GM21619 (cell line): ENCODE results near the gene SLC25A29.
"Not testable (repeated sequence)": the region's sequence is repeated elsewhere in the genome, so short reads cannot be mapped to it uniquely, and the experiment has no call there.

Experiments
- ATAC-seq: cut with Tn5 transposase; IDR thresholded peaks from one replicate; pipeline ENCODE4 v1.9.1; 2021; ENCODE audit not compliant: unreplicated experiment

SLC25A29 gene

DNA sequence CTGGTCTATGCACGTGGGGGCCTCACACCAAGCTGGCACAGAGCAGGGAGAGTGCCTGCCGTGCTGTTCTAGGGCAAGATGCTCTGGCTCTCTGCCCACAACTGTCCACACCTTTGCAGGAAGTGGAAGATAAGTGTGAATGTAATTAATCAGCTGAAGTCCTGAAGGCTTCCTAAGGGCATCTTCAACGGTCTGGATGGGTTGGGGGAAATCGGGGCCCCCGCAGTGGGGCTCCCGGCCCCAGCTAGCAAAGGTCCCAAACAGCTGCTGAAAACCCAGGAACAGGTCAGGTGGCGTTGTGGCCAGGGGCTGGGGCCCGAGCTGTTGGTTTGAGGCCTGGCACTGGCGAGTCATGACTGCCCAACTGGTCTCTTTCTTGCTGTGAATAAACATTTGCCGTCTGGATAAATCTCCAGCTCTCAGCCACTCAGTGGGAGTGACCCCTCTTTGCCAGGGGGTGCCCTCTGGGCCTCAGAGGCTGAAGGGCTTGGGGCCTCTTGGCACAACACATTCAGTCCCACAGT lies 6.7 kb upstream of the SLC25A29 start:
- no peak for ATAC-seq

DNA sequence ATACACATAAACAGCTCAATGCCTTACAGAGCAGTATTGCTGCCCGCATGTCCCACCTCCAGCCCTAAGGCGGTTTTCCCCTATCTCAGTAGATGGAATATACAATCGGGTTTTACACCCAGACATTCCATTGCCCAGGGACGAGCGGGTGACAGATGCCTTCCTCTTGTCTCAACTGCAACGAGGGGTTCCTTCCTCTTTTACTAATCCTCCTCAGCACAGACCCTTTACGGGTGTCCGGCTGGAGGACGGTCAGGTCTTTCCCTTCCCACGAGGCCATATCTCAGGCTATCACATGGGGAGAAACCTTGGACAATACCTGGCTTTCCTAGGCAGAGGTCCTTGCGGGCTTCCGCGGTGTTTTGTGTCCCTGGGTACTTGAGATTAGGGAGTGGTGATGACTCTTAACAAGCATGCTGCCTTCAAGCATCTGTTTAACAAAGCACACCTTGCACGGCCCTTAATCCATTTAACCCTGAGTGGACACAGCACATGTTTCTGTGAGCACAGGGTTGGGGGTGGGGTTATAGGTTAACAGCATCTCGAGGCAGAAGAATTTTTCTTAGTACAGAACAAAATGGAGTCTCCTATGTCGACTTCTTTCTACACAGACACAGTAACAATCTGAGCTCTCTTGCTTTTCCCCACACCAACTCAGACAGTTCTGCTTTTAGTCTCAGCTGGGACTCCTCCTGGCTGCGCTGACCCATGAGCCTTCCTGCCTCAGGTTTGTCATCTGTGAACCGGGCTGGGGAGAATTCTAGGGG lies 6.0 kb upstream of the SLC25A29 start:
- not testable (repeated sequence) for ATAC-seq

DNA sequence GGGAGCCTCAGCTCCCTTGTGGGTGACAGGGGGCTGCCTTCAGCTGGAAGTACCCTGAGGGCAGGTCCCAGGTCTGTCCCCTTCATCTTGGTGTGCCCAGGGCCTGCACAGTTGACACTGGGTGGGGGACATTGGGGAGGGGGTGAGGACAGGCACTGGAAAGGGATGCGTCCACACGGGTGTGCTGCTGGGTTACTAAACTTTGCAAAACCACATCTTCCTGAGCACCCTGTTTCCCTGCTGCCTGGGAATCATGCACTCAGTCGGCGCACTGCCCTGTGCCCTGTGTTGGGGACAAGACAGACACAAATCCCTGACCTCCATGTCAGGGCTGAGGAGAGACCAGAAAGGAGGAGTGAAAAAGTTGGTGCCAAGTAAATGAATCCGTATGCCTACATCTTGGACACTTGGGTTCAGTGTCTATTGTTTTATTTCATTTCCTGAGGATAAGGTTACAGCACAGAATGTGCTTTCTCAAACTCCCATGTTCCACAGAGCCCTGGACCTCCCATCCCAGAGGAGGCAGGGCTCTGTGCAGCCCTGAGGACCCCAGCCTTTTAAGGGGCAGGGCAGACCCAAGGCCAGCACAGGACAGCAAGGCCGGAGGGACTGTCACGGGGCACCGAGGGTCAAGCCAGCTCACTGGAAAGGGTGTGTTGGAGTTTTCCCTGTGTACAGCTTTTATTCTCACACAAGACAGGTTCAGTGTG lies 2.9 kb upstream of the SLC25A29 start:
- no peak for ATAC-seq

DNA sequence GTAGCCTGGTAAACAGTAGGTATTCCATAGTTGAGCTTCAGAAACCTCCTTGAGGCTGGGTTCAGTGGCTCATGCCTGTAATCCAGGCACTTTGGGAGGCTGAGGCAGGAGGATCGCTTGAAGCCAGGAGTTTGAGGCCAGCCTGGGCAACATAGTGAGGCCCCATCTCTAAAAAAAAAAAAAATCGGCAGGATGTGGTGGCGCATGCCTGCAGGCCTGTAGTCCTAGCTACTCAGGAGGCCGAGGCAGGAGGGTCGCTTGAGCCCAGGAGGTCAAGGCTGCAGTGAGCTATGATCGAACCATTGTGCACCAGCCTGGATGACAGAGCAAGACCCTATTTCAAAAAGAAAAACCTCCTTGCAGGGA lies 2.2 kb upstream of the SLC25A29 start:
- not testable (repeated sequence) for ATAC-seq

DNA sequence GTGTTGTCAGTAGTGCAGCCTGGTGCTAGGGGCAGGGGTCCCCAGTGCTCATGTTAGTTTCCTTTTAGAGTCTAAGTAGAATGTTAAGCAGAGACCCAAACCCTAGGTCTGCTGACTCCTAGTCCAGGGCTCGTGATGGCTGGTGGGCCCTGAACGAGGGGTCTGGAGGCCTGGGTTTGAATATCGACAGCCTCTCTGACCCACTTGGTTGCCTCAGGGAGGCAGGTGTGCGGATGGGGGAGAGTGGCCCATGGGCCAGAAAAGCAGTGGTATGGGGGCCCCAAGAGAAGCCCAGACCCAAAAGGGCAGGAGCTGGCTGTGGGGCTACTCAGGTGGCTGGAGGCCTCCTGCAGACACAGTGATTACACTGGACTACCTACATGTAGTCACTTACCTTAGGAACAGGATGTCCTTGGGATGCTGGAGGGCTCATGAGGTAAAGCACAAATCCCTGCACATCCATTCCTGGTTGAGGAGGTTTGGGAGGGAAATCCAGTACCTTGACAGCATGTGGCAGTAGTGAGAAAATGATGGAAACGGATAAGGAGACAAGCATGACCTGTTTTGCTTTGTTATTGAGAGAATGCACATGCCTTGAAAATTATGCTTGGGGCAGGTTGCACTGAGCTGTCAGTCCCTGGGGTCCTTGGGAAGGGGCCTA lies 1.7 kb upstream of the SLC25A29 start:
- ATAC-seq: no peak

DNA sequence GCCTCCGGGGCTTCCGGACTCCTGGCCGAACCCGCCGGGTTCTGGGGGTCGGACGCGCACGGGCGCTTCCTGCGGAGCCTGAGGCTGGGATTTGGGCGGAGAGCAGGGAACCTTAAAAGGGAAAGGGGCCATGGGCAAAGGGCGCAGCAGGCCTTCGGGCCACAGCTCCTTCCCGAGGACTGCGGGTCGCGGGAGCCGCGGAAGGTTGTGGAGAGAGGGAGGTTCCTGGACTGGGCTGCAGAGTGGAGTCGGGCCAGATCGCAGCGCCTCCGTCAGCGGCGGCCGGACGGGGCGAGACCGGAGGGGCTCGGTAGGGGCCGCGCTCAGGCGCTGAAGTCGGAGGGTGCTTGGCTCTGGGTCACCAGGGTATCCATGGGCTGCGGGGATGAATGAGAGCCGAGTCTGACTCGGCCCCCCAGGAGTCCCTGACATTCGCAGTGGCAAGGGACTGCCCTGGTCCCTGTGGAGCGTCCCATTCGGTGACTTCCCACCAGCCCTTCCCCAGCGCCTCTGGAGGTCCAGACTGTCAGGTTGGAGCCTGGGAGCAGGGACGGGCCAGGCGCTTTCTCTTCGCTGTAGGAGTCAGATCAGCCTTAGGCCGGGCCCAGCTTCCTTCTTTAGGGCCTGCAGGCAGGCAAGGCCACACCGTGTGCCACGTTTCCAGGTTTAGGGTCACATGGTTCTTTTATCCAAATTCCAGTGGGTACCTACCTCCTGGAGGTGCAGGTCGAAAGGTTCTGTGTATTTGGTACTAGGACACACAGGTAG lies 938 bp upstream of the SLC25A29 start:
- peak; percentile 8 for ATAC-seq

DNA sequence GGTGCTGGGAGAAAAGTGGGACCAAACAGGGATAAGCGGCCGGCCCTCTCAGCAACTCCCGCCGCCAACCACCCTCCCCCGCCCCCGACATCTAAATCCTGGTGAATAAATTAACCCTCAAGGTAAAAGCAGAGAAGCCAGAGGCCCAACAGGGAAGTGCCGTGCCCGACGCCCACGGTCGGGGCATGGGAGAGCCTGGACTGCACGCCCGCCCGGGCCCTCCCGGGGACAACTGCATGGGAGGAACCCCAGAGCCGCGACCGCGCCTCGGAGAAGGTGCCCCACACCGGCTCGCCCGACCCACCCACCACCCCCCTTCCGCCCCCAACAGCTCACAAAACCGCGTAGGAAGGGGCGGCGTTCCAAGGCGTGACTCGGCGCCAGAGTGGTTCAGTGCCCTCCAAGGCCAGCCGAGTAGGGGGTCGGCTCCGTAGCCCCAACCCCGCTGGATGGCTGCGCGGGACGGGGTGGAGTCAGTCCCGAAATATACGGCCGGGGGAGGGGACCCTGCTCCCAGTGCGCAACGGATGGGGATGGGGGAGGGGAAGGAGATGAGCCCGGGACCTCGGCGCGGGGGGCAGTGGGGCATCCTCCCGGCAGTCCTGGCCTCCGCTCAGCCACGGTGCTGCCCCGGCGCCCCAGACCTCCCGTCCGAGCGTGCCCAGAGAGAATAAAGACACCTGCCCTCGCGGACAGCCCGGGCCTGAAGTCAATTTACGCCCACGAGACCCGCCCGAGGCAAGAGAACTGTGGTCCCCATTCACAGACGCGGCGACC lies 732 bp downstream of the SLC25A29 start:
- no peak for ATAC-seq

DNA sequence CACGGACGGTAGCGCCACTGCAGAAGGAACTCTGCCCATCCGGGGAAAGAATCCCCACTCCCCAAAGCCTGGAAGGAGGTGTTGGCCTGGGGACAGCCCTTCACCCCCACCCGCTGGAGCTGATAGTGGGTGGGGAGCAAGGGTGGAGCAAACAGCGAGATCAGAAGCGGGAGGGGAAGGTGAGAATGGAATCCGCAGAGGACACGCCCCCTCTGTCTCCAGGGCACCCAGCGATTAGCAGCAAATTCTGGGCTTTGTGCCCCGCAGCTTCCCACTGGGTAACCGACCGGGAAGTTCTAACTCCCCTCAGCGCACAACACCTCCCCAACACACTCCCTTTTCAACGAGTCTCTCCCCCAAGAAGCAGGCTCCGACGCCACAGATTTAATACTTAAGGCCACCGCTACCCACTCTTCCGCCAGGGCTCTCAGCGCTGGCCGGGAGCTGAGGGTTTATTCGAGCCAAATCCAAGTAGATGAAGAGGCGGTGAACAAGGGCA lies 1.4 kb downstream of the SLC25A29 start:
- ATAC-seq: no peak

DNA sequence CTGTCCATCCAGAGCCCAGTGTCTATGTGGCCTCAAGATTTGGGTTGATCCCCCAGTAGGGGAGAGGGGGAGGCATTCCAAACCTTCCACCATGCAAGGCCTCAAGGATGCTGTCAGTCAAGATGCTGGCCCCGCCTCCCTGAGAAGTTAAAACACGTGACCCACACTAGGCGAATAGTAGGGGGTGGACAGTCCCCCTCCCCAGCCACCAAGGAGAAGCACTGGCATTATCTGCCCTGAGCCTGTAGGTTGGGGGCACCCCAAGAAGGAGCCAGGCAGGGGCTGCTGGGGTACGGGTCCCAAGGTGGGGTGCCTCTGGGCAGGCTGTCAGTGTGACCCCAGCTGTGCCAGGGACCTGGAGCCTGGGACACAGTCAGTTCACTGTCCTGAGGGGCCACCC lies 2.3 kb downstream of the SLC25A29 start:
- ATAC-seq: no peak

DNA sequence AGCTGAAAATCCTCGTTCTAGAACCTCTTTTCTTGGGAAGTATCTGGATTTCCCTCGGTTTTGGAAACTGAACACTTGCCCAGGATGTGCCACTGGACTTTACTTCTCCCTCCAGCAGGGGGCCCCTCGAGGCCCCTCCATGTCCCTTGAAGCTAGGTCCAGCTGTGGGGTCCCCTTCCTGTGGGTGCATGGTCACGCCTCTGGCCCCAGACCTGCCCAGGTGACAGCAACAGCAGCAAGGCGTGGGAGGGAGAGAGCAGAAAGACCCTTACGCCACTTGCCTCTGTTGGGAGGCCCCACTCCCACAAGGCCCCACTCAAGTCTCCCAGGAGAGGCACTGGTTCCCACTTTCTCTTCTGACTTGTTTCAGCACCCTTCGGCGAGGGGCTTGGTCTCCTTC lies 3.1 kb downstream of the SLC25A29 start:
- ATAC-seq: no peak

DNA sequence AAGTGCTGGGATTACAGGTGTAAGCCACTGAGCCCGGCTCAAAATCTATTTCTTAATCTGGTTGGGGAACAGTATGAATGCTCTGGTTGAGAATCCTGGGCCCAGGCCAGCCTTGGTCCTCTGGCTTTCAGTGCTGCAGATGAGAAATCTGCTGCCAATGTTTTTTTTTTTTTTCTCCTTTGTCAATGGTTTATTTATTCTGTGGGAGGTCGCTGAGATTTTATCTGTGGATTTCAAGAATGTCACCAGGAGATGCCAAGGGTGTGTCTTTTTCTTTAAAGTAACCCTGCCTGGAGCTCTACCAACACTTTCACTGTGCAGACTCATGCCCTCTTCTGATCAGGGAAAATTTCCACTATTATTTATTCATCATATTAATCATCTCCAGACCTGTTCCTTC lies 3.6 kb downstream of the SLC25A29 start:
- no peak for ATAC-seq

DNA sequence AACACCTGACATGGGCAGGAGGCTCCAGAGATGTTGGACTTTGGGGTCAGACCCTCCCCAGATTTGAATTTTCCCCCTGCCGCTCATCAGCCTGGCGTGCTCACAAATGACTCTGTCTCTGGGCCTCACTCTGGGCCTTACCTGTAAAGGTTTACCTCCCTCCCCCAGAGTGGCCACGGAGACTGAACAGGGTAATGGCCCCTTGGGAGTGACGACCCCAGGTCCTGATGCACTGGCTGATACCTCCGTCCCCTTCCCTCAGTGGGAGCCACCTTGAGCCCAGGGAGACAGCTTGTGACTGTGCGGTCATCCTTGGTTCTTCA lies 7.0 kb downstream of the SLC25A29 start:
- ATAC-seq: no peak

DNA sequence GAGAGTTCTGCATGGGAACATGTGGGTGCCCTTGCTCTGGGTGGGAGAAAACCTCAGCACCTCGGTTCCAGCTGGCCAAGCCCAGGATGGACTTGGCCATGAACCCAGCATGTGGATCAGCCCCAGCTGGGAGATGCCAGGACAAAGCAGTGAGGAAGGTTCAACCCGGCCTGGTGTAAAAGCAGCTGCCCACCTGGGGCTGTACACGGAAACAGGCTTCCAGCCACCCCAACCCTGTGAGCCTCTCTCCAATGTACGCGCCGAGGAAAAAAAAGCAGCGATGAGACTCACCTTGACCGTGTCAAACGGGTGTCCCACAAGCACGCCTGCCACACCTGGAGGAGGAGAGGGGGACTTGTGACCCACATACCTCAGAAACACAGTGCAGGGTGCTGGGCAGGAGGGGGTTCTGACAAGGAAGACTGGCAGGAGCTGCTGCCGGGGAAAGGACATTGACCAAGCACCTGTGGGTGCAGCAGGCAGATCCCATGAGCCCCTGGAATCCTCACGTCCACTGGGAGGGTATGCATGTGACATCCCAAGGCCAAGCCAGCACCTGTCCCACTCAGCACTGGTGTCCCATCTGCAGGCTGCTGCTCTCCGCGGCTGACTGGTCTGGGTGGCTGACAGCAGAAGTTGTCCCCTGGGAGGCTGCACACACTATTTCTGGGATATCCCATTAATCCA lies 7.5 kb downstream of the SLC25A29 start:
- ATAC-seq: no peak

DNA sequence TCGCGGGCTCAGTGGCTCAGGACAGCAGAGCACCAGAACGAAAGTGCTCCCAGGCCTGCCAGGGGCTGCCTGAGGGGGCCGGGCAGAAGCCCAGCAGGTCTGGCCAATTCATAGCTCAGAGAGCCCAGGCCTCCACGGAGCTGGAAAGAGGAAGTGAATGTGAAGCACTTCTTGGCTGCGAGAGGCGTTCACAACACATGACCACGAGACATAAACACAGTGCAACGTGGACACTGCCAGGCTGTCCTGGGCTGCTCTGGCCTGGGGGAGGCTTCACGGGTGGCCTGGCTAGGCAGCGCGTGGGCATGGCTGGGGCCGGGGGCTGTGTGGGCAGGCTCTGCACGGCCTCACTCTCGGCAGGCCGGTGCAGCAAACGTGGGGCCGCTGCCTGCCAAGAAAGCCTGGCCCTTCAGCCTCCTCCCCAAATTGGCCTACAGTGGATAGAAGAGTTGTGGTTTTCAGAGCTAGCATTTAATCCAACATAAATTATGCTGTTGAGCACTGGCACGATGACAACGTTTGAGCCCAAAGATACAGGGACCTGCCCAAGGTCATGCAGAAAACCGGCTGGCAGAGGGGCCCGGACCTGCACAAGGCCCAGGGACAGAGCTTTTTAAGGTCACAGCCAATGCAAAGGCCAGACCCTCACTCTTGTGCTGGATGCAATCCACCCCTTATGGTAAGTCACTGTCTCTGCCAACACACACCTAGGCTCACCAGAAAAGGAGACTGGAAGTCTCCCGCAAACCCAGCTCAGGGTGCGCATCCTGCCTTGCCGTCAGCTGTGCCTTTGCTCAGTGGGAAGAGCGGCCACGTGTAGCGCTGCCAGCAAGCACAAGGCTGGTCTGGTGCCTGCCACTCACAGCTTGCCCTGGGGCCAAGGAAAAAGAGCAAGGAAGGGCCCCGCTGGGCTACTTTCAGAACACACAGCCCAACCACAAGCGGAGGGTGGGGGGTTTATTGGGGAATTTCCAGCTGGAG lies 8.6 kb downstream of the SLC25A29 start:
- peak; percentile 86 for ATAC-seq

DNA sequence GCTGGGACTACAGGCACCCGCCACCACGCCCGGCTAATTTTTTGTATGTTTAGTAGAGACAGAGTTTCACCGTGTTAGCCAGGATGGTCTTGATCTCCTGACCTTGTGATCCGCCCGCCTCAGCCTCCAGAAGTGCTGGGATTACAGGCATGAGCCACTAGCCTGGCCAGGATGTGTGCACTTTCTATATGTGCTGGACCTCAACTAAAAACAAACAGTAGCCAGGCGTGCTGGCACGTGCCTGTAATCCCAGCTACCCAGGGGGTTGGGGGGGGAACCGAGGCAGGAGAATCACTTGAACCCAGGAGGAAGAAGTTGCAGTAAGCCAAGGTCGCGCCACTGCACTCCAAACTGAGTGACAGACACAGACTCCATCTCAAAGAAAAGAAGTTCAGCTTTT lies 9.5 kb downstream of the SLC25A29 start:
- not testable (repeated sequence) for ATAC-seq

DNA sequence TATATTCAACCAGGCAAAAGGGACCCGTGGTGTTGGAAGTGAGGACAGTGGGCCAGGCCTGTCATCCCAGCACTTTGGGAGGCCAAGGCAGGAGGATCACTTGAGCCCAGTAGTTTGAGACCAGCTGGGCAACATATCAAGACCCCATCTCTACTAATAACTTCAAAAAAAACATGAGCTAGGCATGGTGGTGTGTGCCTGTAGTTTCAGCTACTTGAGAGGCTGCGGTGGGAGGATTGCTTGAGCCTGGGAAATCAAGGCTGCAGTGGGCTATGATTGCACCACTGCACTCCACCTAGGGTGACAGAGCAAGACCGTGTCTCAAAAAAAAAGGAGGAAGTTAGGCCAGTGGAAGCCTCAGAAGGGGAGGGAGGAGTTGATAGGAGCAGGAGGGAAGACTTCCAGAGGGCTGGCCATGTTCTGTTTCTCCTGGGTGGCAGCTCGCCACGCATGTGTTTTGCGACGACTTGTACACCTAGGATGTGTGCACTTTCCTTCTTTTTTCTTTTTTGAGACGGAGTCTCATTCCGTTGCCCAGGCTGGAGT lies 10.1 kb downstream of the SLC25A29 start:
- ATAC-seq: no peak

DNA sequence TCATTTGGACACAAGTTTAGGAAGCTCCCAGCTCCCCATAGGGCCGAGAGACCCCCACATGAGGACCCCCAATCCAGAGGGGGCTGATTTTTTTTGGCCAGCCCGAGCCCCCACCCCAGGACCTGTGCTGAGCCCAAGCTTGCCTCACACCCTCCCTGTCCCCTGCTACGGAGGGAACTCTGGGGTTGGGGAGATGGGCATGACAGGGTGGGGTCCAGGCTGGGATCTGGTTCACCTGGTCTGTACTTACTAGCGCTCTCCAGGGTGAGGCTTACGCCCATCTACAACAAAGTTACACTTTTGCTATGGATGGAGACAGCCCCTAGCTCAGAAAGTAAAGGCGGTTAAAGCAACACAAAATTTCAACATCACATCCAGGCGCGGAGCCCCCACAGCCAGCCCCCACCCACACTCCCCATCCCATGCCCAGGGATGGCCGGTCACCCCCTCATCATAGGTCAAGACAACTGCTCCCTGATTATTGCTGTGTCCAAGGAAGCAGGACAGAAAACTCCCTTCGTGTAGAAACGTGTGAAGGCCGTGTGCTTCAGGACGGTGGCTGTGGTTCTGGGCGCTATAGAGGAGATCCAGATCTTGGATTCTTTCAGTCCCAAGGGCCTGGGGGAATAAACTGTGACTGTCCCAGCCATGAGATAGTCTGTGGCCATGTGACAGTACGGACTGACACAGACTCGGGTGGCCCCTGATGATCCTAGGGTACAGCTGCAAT lies 10.7 kb downstream of the SLC25A29 start:
- no peak for ATAC-seq

DNA sequence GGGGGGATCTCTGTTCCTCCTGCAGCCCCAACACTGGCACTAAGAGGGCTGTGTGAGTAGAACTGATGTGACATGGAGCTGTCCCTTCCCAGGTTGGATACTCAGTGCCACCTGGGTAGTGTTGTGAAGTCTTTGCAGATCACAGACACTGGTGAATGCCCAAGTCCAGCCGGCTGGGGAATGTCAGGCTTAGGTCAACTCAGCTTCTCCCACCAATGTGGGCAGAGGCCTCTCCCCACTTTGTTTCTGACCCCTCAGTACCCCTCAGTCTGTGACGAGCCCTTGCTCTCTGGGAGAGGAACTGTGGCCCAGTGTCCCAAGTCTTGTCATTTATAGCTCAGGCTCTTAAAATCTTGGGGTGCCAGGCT lies 11.3 kb downstream of the SLC25A29 start:
- ATAC-seq: no peak
